Thyroid gland (tissue), 4 donors: ENCODE data around the gene FLT1.

Experiments
- POLR2A ChIP-seq, 2 donors: fragments of 450-650 bp; IDR thresholded peaks; one replicate each; pipeline ENCODE4 v1.6.1; 2017; ENCODE audit warnings: antibody characterized with exemption in 2 of 2, mild to moderate bottlenecking in 2 of 2, moderate library complexity in 1 of 2
- TF ChIP-seq, protein P1 (sequence below), 6 experiments: fragments of 200-600 bp in 3 of 6; fragments of 450-650 bp in 3 of 6; sonication (generic) in 3 of 6; IDR thresholded peaks; one replicate each; pipeline ENCODE4 v1.5.1; 2016 to 2019; ENCODE audit warnings: antibody characterized with exemption in 6 of 6, mild to moderate bottlenecking in 2 of 6, inconsistent platforms in 1 of 6, moderate library complexity in 1 of 6

DNA sequence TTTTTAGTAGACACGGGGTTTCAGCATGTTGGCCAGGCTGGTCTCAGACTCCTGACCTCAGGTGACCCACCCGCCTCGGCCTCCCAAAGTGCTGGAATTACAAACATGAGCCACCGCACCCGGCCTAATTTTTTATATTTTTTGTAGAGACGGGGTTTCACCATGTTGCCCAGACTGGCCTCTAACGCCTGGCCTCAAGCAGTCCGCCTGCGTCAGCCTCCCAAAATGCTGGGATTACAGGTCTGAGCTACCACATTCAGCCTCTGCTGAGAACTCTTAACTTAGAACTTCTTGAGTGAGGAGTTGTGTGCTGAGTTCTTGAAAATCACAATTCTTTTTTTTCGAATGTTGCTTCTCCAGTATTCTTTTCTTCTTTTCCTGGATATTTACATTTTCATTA is 244.4 kb downstream of the FLT1 start:
- TF ChIP-seq, protein P1, sequence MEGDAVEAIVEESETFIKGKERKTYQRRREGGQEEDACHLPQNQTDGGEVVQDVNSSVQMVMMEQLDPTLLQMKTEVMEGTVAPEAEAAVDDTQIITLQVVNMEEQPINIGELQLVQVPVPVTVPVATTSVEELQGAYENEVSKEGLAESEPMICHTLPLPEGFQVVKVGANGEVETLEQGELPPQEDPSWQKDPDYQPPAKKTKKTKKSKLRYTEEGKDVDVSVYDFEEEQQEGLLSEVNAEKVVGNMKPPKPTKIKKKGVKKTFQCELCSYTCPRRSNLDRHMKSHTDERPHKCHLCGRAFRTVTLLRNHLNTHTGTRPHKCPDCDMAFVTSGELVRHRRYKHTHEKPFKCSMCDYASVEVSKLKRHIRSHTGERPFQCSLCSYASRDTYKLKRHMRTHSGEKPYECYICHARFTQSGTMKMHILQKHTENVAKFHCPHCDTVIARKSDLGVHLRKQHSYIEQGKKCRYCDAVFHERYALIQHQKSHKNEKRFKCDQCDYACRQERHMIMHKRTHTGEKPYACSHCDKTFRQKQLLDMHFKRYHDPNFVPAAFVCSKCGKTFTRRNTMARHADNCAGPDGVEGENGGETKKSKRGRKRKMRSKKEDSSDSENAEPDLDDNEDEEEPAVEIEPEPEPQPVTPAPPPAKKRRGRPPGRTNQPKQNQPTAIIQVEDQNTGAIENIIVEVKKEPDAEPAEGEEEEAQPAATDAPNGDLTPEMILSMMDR (IDR thresholded peaks at IDR 0.05), result no peak
- no peak for TF ChIP-seq POLR2A (IDR thresholded peaks at IDR 0.05)
